GM12878 (cell line): ENCODE measurements around the gene FAM114A1. TPM values are rescaled to one million over a fixed set of nuclear protein-coding genes. Genes with fewer than 3 reads are reported as not detected.

Experiments
- ATAC-seq: fragments of 200-7000 bp; cut with Tn5 transposase; 3 replicates; pipeline ENCODE4 v1.9.1; 2020; ENCODE audit warnings: mild to moderate bottlenecking, moderate library complexity
- BruUV-seq: library from RNA; stranded (reverse); fragments of 400-500 nt; replicated peaks from 2 replicates; lab custom pipeline; 2021; lab: Mats Ljungman, UMichigan
- CTCF ChIA-PET: fragments of 300-600 bp; sonication (Branson Sonifier 250); formaldehyde crosslinking; extraction: SDS; loops from one replicate; lab custom pipeline; 2021; ENCODE audit warnings: inconsistent platforms; lab: Yijun Ruan, JAX
- POLR2A ChIA-PET: fragments of 350-600 bp; formaldehyde crosslinking; extraction: SDS; loops from one replicate; lab custom pipeline; 2021; ENCODE audit warnings: inconsistent platforms; lab: Charles Lee
- RAD21 ChIA-PET: fragments of 300-600 bp; sonication (Branson Sonifier 250); formaldehyde crosslinking; loops from one replicate; lab custom pipeline; 2023; ENCODE audit warnings: antibody characterized with exemption; ENCODE audit not compliant: unreplicated experiment; lab: Charles Lee
- SMC1A ChIA-PET: fragments of 300-600 bp; sonication (Branson Sonifier 250); formaldehyde crosslinking; loops from one replicate; lab custom pipeline; 2023; ENCODE audit not compliant: unreplicated experiment, uncharacterized antibody; lab: Charles Lee
- DNase-seq: peaks from one replicate; pipeline ENCODE4 v3.0.0-alpha.2; 2011; ENCODE audit warnings: low read depth, low spot score
- FAIRE-seq: peaks from 3 replicates; lab custom pipeline; 2011; peaks lifted over from hg19 to GRCh38; lab: Jason Lieb, UNC
- H2AFZ ChIP-seq: 2 replicates; pipeline ENCODE4 v1.6.0; 2011; ENCODE audit warnings: low read depth, low read length, control low read depth; ENCODE audit not compliant: control insufficient read depth
- H3K27ac ChIP-seq: 2 replicates; pipeline ENCODE4 v1.5.1; 2011; ENCODE audit warnings: control low read depth; ENCODE audit not compliant: control insufficient read depth, insufficient read depth
- H3K27me3 ChIP-seq, 2 experiments: replicated peaks in 1 of 2; 2 replicates each; pipeline versions ENCODE4 v1.6.0 to v1.6.1; 2011; ENCODE audit warnings: low read length in 1 of 2; ENCODE audit not compliant: control insufficient read depth in 2 of 2, insufficient read depth in 2 of 2
- H3K36me3 ChIP-seq, 2 experiments: 2 replicates each; pipeline ENCODE4 v1.5.1; 2011; ENCODE audit warnings: low read length in 1 of 2; ENCODE audit not compliant: control insufficient read depth in 2 of 2, insufficient read depth in 2 of 2
- H3K4me1 ChIP-seq: 2 replicates; pipeline ENCODE4 v1.6.1; 2011; ENCODE audit warnings: mild to moderate bottlenecking, low read length, moderate library complexity, mixed read lengths; ENCODE audit not compliant: control insufficient read depth, insufficient read depth
- H3K4me2 ChIP-seq: 2 replicates; pipeline ENCODE4 v1.6.0; 2011; ENCODE audit warnings: control low read depth; ENCODE audit not compliant: control insufficient read depth, insufficient read depth
- H3K4me3 ChIP-seq: fragments of 200-600 bp; sonication (generic); 2 replicates; pipeline ENCODE4 v1.5.1; 2016
- H3K79me2 ChIP-seq: 2 replicates; pipeline ENCODE4 v1.6.0; 2011; ENCODE audit warnings: low read length; ENCODE audit not compliant: control insufficient read depth, insufficient read depth
- H3K9ac ChIP-seq: 2 replicates; pipeline ENCODE4 v1.8.0; 2011; ENCODE audit warnings: low read length, control low read depth, mixed read lengths; ENCODE audit not compliant: control insufficient read depth, insufficient read depth
- H3K9me3 ChIP-seq: replicated peaks from 3 replicates; pipeline ENCODE4 v1.5.1; 2011; ENCODE audit warnings: mild to moderate bottlenecking, low read length; ENCODE audit not compliant: control insufficient read depth, insufficient read depth
- H4K20me1 ChIP-seq: 2 replicates; pipeline ENCODE4 v1.6.0; 2011; ENCODE audit not compliant: control insufficient read depth, insufficient read depth
- EED ChIP-seq: sonication (generic); IDR thresholded peaks from 2 replicates; pipeline ENCODE4 v1.6.1; 2016; ENCODE audit warnings: antibody characterized with exemption, low read depth
- RUNX3 ChIP-seq: IDR thresholded peaks from 2 replicates; pipeline ENCODE4 v1.6.1; 2012; ENCODE audit warnings: low read length, inconsistent platforms
- WGBS: methylation state at CpG from one replicate; pipeline ENCODE4 v1.1.6; 2016; ENCODE audit warnings: low lambda C conversion rate; ENCODE audit not compliant: insufficient replicate concordance, insufficient coverage; ENCODE audit errors: missing lambda C conversion rate; 5-methylcytosine and 5-hydroxymethylcytosine counted together
- in situ Hi-C: fragments of 300-500 bp; cut with MboI; formaldehyde crosslinking; loops from 9 replicates; pipeline ENCODE4 v1.14.3; 2018; ENCODE audit warnings: mixed read lengths
- intact Hi-C: fragments of 100-400 bp; cut with micrococcal nuclease; formaldehyde crosslinking; loops from one replicate; pipeline ENCODE4 v1.14.2; 2022; ENCODE audit not compliant: unreplicated experiment
- polyA plus RNA-seq, 11 experiments: library from polyadenylated mRNA; depleted of rRNA in 4 of 11; unstranded in 6 of 11; stranded (reverse) in 5 of 11; fragments of >200 nt; fragmentation: Nextera tagmentation in 4 of 11; fragmentation: Illumina TruSeq in 1 of 11; extraction: Ambion mirVana in 4 of 11; extraction: Trizol in 1 of 11; gene quantifications; 1 replicate in 1 of 11; 2 replicates in 10 of 11; pipeline versions ENCODE4 v1.2.1 to v1.2.3, GENCODE V29; 2011 to 2016; ENCODE audit warnings: inconsistent platforms in 2 of 11, missing spikeins in 2 of 11, low read depth in 1 of 11
- total RNA-seq, 4 experiments: library from RNA; depleted of rRNA in 3 of 4; stranded (reverse); fragments of >200 nt in 3 of 4; fragmentation: Illumina TruSeq in 1 of 4; extraction: Trizol in 1 of 4; gene quantifications; 2 replicates each; pipeline versions ENCODE4 v1.2.1 to v1.2.3, GENCODE V29; 2013 to 2021
- TF ChIP-seq, protein P1 (sequence below): fragments of 450-650 bp; IDR thresholded peaks from 2 replicates; pipeline ENCODE4 v1.6.1; 2016; ENCODE audit warnings: mild to moderate bottlenecking
- TF ChIP-seq, protein P2 (sequence below): fragments of 450-650 bp; IDR thresholded peaks from 2 replicates; pipeline ENCODE4 v1.6.1; 2018; ENCODE audit warnings: mild to moderate bottlenecking, low read depth, moderate library complexity; ENCODE audit not compliant: partially characterized antibody

FAM114A1 gene
- total and polyA plus RNA-seq, 10 of the 15 experiments (the other 5 are each of a cell fraction or from before 2014, with no cell fraction given), result 1.3 to 6.2 (median 3.9) TPM

DNA sequence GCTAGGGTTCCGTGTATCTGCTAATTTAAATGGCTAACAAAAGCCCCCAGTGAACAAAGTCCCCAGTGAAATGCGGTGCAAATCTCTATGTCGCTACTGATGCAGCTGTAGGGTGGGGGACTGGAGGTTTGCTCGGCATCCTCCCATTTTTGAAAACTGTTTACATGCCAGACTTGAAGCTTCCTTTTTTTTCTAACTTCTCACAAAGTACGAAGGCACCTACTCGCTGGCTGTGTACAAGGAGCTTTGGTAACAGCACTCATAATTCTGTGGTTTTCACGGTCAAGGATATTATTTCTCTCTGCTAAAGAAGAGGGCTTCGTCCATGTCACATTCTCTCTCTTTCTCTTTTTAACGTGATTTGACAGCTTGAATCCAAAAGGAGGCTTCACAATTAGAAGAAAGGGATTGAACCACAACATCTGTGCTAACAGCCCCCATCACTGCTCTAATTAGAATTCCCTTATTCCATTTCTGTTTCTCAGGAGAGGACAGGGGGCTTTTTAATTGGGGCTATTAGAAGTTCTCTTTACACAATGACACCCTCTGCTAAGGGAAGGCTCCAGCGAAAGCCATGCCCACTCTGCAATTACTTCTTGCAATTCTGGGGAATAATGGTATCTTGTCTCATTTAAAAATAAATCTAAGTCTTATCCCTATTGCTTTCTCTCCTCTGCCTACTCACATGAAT is 117.9 kb downstream of the FAM114A1 start:
- ATAC-seq, result no peak
- Histone ChIP-seq H3K9me3 (no peaks in the 10 kb centered on the region), H3K4me1 (peaks cover 38% of the 10 kb centered on the region), H2AFZ (peak overlapping the region; percentile 41; the same call in 1 of the 2 replicates), H3K27ac (peak overlapping the region; percentile 70), H3K4me2 (peak overlapping the region; percentile 63), H3K4me3 (peak overlapping the region; percentile 17; the same call in 1 of the 2 replicates)
- CTCF ChIA-PET, result interaction anchor here (1.3 to 4.7 kb wide), 6 partner anchors 9 to 149 kb away, joined by 3 to 26 read pairs (median 4); no protein-coding TSS in a partner anchor
- no peak for FAIRE-seq
- peak; percentile 55 for TF ChIP-seq RUNX3
- no peak for TF ChIP-seq EED
- TF ChIP-seq, protein P1, sequence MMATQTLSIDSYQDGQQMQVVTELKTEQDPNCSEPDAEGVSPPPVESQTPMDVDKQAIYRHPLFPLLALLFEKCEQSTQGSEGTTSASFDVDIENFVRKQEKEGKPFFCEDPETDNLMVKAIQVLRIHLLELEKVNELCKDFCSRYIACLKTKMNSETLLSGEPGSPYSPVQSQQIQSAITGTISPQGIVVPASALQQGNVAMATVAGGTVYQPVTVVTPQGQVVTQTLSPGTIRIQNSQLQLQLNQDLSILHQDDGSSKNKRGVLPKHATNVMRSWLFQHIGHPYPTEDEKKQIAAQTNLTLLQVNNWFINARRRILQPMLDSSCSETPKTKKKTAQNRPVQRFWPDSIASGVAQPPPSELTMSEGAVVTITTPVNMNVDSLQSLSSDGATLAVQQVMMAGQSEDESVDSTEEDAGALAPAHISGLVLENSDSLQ, result no peak
- TF ChIP-seq, protein P2, sequence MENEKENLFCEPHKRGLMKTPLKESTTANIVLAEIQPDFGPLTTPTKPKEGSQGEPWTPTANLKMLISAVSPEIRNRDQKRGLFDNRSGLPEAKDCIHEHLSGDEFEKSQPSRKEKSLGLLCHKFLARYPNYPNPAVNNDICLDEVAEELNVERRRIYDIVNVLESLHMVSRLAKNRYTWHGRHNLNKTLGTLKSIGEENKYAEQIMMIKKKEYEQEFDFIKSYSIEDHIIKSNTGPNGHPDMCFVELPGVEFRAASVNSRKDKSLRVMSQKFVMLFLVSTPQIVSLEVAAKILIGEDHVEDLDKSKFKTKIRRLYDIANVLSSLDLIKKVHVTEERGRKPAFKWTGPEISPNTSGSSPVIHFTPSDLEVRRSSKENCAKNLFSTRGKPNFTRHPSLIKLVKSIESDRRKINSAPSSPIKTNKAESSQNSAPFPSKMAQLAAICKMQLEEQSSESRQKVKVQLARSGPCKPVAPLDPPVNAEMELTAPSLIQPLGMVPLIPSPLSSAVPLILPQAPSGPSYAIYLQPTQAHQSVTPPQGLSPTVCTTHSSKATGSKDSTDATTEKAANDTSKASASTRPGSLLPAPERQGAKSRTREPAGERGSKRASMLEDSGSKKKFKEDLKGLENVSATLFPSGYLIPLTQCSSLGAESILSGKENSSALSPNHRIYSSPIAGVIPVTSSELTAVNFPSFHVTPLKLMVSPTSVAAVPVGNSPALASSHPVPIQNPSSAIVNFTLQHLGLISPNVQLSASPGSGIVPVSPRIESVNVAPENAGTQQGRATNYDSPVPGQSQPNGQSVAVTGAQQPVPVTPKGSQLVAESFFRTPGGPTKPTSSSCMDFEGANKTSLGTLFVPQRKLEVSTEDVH, result no peak
- TF ChIP-seq, all 136 proteins: peak for 1
- intact Hi-C loops (loop anchor here (2.0 kb wide), 1 partner anchor 45 kb away; no protein-coding TSS in a partner anchor), in situ Hi-C loops (no loop called here)
- Histone ChIP-seq H3K9ac (peak overlapping the region; percentile 22; the same call in 1 of the 2 replicates), H3K36me3 (peaks cover 5 to 9% of the 10 kb centered on the region in 2 experiments; a peak in 3 of 4 replicates), H4K20me1 (no peaks in the 10 kb centered on the region), H3K79me2 (no peaks in the 10 kb centered on the region), H3K27me3 (no peaks in the 10 kb centered on the region)
- SMC1A ChIA-PET, result interaction anchor here (0.6 to 2.5 kb wide), 21 partner anchors 13 to 150 kb away, joined by 3 to 10 read pairs (median 3); partner anchors contain the start of gene FAM114A1
- TSS peak; percentile 26 for BruUV-seq
- WGBS, result 12% methylated on average over 10 of the region's 10 CpGs
- POLR2A ChIA-PET, result interaction anchor here (0.6 to 2.0 kb wide), 4 partner anchors 42 to 118 kb away, joined by 3 to 6 read pairs (median 4); no protein-coding TSS in a partner anchor
- RAD21 ChIA-PET, result interaction anchor here (0.8 to 3.4 kb wide), 10 partner anchors 37 to 226 kb away, joined by 3 to 32 read pairs (median 4); partner anchors contain the start of gene TMEM156
- no peak for DNase-seq
